GM18907 (cell line): ENCODE results near the gene ZFP37.
"Not testable (repeated sequence)": the region's sequence is repeated elsewhere in the genome, so short reads cannot be mapped to it uniquely, and the experiment has no call there.

Experiments used
- ATAC-seq: cut with Tn5 transposase; IDR thresholded peaks from one replicate; pipeline ENCODE4 v1.9.1; 2021; ENCODE audit warnings: mild to moderate bottlenecking, moderate library complexity; ENCODE audit not compliant: unreplicated experiment

ZFP37 gene

GRCh38 chr9:113056191-113057106 lies at the start of gene ZFP37:
ZFP37 (minus strand) TSS chr9:113056724; CDS start chr9:113056688, 36 bp downstream.
- peak; percentile 99 for ATAC-seq

GRCh38 chr9:113105345-113105744 lies 48.8 kb upstream of the ZFP37 start:
- ATAC-seq, result not testable (repeated sequence)

GRCh38 chr9:113095561-113095960 lies 39.0 kb upstream of the ZFP37 start:
- no peak for ATAC-seq

- not testable (repeated sequence) for ATAC-seq
Observed at GRCh38 chr9:113089924-113090323, 33.4 kb upstream of the ZFP37 start.

GRCh38 chr9:113089143-113089505 lies 32.6 kb upstream of the ZFP37 start:
- ATAC-seq, result not testable (repeated sequence)

GRCh38 chr9:113088456-113089142 lies 32.1 kb upstream of the ZFP37 start:
- not testable (repeated sequence) for ATAC-seq

- not testable (repeated sequence) for ATAC-seq
Observed at GRCh38 chr9:113062932-113063310, 6.4 kb upstream of the ZFP37 start.

- ATAC-seq, result not testable (repeated sequence)
Observed at GRCh38 chr9:113062256-113062931, 5.9 kb upstream of the ZFP37 start.

- not testable (repeated sequence) for ATAC-seq
Observed at GRCh38 chr9:113061072-113061850, 4.7 kb upstream of the ZFP37 start.

- not testable (repeated sequence) for ATAC-seq
Observed at GRCh38 chr9:113059581-113060284, 3.2 kb upstream of the ZFP37 start.

- no peak for ATAC-seq
Observed at GRCh38 chr9:113057193-113057592, 669 bp upstream of the ZFP37 start.

- ATAC-seq, result no peak
Observed at GRCh38 chr9:113042884-113043657, 13.5 kb downstream of the ZFP37 start.

GRCh38 chr9:113026200-113026599 lies 30.3 kb downstream of the ZFP37 start:
- no peak for ATAC-seq

- ATAC-seq, result no peak
Observed at GRCh38 chr9:113018247-113018646, 38.3 kb downstream of the ZFP37 start.

GRCh38 chr9:113012492-113012891 lies 44.0 kb downstream of the ZFP37 start:
- no peak for ATAC-seq

- ATAC-seq, result no peak
Observed at GRCh38 chr9:113011911-113012381, 44.6 kb downstream of the ZFP37 start, which contains the start of gene ZNF883. ZNF883 (minus strand) TSS chr9:113012192.

- ATAC-seq, result no peak
Observed at GRCh38 chr9:113005777-113006176, 50.7 kb downstream of the ZFP37 start.

- no peak for ATAC-seq
Observed at GRCh38 chr9:112997236-112997941, 59.1 kb downstream of the ZFP37 start.
